ENCODE data around the gene RMC1. TPM values are rescaled to one million over a fixed set of nuclear protein-coding genes. Genes with fewer than 3 reads are reported as not detected.

RMC1 gene
- total RNA-seq, 1 donor from 2014 or later = 26.8 TPM

- Mint-ChIP-seq H3K27ac (ENCODE audit: unreplicated experiment) (peak overlapping the region; percentile 36), H3K9me3 (ENCODE audit: low read depth) (no peaks in the 10 kb centered on the region), H3K4me1 (ENCODE audit: low read depth) (peaks cover 56% of the 10 kb centered on the region), H3K4me3 (ENCODE audit: unreplicated experiment) (no peak overlapping the region), H3K27me3 (ENCODE audit: low read depth) (no peaks in the 10 kb centered on the region), H3K36me3 (ENCODE audit: low read depth) (peaks cover 20% of the 10 kb centered on the region)
- no peak for DNase-seq (ENCODE audit: low spot score)
- TF ChIP-seq CTCF (IDR thresholded peaks at IDR 0.05) = no peak
Measured at GRCh38 chr18:23460285-23461273, 42.7 kb upstream of the RMC1 start.

GRCh38 chr18:23462876-23463275, 40.4 kb upstream of the RMC1 start:
- no peak for DNase-seq (ENCODE audit: low spot score)
- no peaks in the 10 kb centered on the region for H3K27me3 Mint-ChIP-seq (ENCODE audit: low read depth)
- H3K27ac Mint-ChIP-seq (ENCODE audit: unreplicated experiment) = no peak overlapping the region
- no peaks in the 10 kb centered on the region for H3K9me3 Mint-ChIP-seq (ENCODE audit: low read depth)
- H3K4me3 Mint-ChIP-seq (ENCODE audit: unreplicated experiment) = no peak overlapping the region
- peaks cover 39% of the 10 kb centered on the region for H3K4me1 Mint-ChIP-seq (ENCODE audit: low read depth)
- no peak for TF ChIP-seq CTCF (IDR thresholded peaks at IDR 0.05)
- peaks cover 26% of the 10 kb centered on the region for H3K36me3 Mint-ChIP-seq (ENCODE audit: low read depth)

GRCh38 chr18:23468753-23469459, 34.4 kb upstream of the RMC1 start:
- no peak for DNase-seq (ENCODE audit: low spot score)
- Mint-ChIP-seq H3K27ac (ENCODE audit: unreplicated experiment) (no peak overlapping the region), H3K9me3 (ENCODE audit: low read depth) (no peaks in the 10 kb centered on the region), H3K4me3 (ENCODE audit: unreplicated experiment) (no peak overlapping the region), H3K4me1 (ENCODE audit: low read depth) (no peaks in the 10 kb centered on the region), H3K36me3 (ENCODE audit: low read depth) (peaks cover 30% of the 10 kb centered on the region), H3K27me3 (ENCODE audit: low read depth) (no peaks in the 10 kb centered on the region)
- no peak for TF ChIP-seq CTCF (IDR thresholded peaks at IDR 0.05)

GRCh38 chr18:23470620-23471387, 32.5 kb upstream of the RMC1 start:
- TF ChIP-seq CTCF (IDR thresholded peaks at IDR 0.05) = no peak
- Mint-ChIP-seq H3K27me3 (ENCODE audit: low read depth) (no peaks in the 10 kb centered on the region), H3K9me3 (ENCODE audit: low read depth) (no peaks in the 10 kb centered on the region), H3K36me3 (ENCODE audit: low read depth) (peaks cover 31% of the 10 kb centered on the region), H3K4me3 (ENCODE audit: unreplicated experiment) (no peak overlapping the region), H3K27ac (ENCODE audit: unreplicated experiment) (no peak overlapping the region), H3K4me1 (ENCODE audit: low read depth) (no peaks in the 10 kb centered on the region)
- DNase-seq (ENCODE audit: low spot score) = no peak

GRCh38 chr18:23471486-23471885, 31.8 kb upstream of the RMC1 start:
- TF ChIP-seq CTCF (IDR thresholded peaks at IDR 0.05) = no peak
- H3K27me3 Mint-ChIP-seq (ENCODE audit: low read depth) = no peaks in the 10 kb centered on the region
- H3K4me1 Mint-ChIP-seq (ENCODE audit: low read depth) = no peaks in the 10 kb centered on the region
- H3K27ac Mint-ChIP-seq (ENCODE audit: unreplicated experiment) = no peak overlapping the region
- H3K9me3 Mint-ChIP-seq (ENCODE audit: low read depth) = no peaks in the 10 kb centered on the region
- H3K4me3 Mint-ChIP-seq (ENCODE audit: unreplicated experiment) = no peak overlapping the region
- H3K36me3 Mint-ChIP-seq (ENCODE audit: low read depth) = peaks cover 30% of the 10 kb centered on the region
- no peak for DNase-seq (ENCODE audit: low spot score)

Measured in chondrocyte (in vitro differentiated cells).